SIG-M5 (cell line): ENCODE results near the gene GARS1.
"Not testable (repeated sequence)": the region's sequence is repeated elsewhere in the genome, so short reads cannot be mapped to it uniquely, and the experiment has no call there.

Experiments
- DNase-seq: peaks from one replicate; lab custom pipeline; 2025; lab: John Stamatoyannopoulos, UW

GARS1 gene

GRCh38 chr7:30572212-30572841 is 22.4 kb upstream of the GARS1 start:
- no peak for DNase-seq

GRCh38 chr7:30575910-30576309 is 18.8 kb upstream of the GARS1 start:
- DNase-seq, result no peak

- no peak for DNase-seq
Measured at GRCh38 chr7:30583181-30583580, 11.5 kb upstream of the GARS1 start.

- no peak for DNase-seq
Measured at GRCh38 chr7:30584415-30584814, 10.3 kb upstream of the GARS1 start.

- no peak for DNase-seq
Measured at GRCh38 chr7:30584965-30585364, 9.7 kb upstream of the GARS1 start.

- no peak for DNase-seq
Measured at GRCh38 chr7:30585675-30586074, 9.0 kb upstream of the GARS1 start.

GRCh38 chr7:30587547-30587946 is 7.1 kb upstream of the GARS1 start:
- not testable (repeated sequence) for DNase-seq

GRCh38 chr7:30589111-30589510 is 5.6 kb upstream of the GARS1 start:
- DNase-seq, result no peak

- DNase-seq, result no peak
Measured at GRCh38 chr7:30594048-30594539, 584 bp upstream of the GARS1 start.

GRCh38 chr7:30595436-30596013 is 847 bp downstream of the GARS1 start:
- DNase-seq, result no peak

- no peak for DNase-seq
Measured at GRCh38 chr7:30596014-30596641, 1.4 kb downstream of the GARS1 start.

- no peak for DNase-seq
Measured at GRCh38 chr7:30596721-30597120, 2.0 kb downstream of the GARS1 start.

- DNase-seq, result no peak
Measured at GRCh38 chr7:30598121-30598876, 3.6 kb downstream of the GARS1 start.

- DNase-seq, result no peak
Measured at GRCh38 chr7:30604901-30605300, 10.2 kb downstream of the GARS1 start.

GRCh38 chr7:30605832-30606231 is 11.2 kb downstream of the GARS1 start:
- DNase-seq, result no peak

- DNase-seq, result no peak
Measured at GRCh38 chr7:30612658-30613265, 18.1 kb downstream of the GARS1 start.

- no peak for DNase-seq
Measured at GRCh38 chr7:30613366-30614325, 19.0 kb downstream of the GARS1 start.

- no peak for DNase-seq
Measured at GRCh38 chr7:30616318-30616717, 21.6 kb downstream of the GARS1 start.

GRCh38 chr7:30617359-30617758 is 22.7 kb downstream of the GARS1 start:
- no peak for DNase-seq

- DNase-seq, result no peak
Measured at GRCh38 chr7:30618080-30618676, 23.5 kb downstream of the GARS1 start.

GRCh38 chr7:30618961-30619360 is 24.3 kb downstream of the GARS1 start:
- DNase-seq, result no peak
